HFF-Myc (cell line): ENCODE measurements around the gene P4HA3.

Source experiments
- DNase-seq: peaks from one replicate; pipeline ENCODE4 v3.0.0-alpha.2; 2011; ENCODE audit warnings: low read depth; ENCODE audit errors: extremely low read depth
- H3K4me3 ChIP-seq: replicated peaks from 2 replicates; pipeline ENCODE4 v1.5.1; 2011; ENCODE audit warnings: low read depth, mild to moderate bottlenecking, control low read depth, low read length
- CTCF ChIP-seq: IDR thresholded peaks from 2 replicates; pipeline ENCODE4 v1.5.1; 2012; ENCODE audit warnings: mild to moderate bottlenecking, low read depth, low read length, control low read depth; ENCODE audit errors: missing control alignments

The P4HA3 gene

GRCh38 chr11:74256378-74257133, 54.9 kb downstream of the P4HA3 start:
- DNase-seq = no peak
- H3K4me3 ChIP-seq = no peak overlapping the region
- no peak for TF ChIP-seq CTCF

- TF ChIP-seq CTCF = peak; percentile 91
- DNase-seq = peak; percentile 21
- H3K4me3 ChIP-seq = no peak overlapping the region
Measured at GRCh38 chr11:74255741-74256375, 55.6 kb downstream of the P4HA3 start.

- TF ChIP-seq CTCF = no peak
Measured at GRCh38 chr11:74253361-74253760, 58.1 kb downstream of the P4HA3 start.

GRCh38 chr11:74249496-74249895, 61.9 kb downstream of the P4HA3 start:
- no peak for TF ChIP-seq CTCF
- no peak for DNase-seq
- H3K4me3 ChIP-seq = no peak overlapping the region

More at GRCh38 chr11:74253361-74253760, 58.1 kb downstream of the P4HA3 start:
- H3K4me3 ChIP-seq = no peak overlapping the region
- DNase-seq = no peak

- no peak for TF ChIP-seq CTCF
- H3K4me3 ChIP-seq = no peak overlapping the region
- DNase-seq = no peak
Measured at GRCh38 chr11:74248469-74248868, 63.0 kb downstream of the P4HA3 start.

GRCh38 chr11:74238243-74238642, 73.2 kb downstream of the P4HA3 start:
- no peak overlapping the region for H3K4me3 ChIP-seq
- no peak for TF ChIP-seq CTCF
- DNase-seq = no peak

- no peak overlapping the region for H3K4me3 ChIP-seq
- no peak for TF ChIP-seq CTCF
- no peak for DNase-seq
Measured at GRCh38 chr11:74237541-74237940, 73.9 kb downstream of the P4HA3 start.
